ENCODE data around the gene SYNE1.
"Not testable (repeated sequence)": the region's sequence is repeated elsewhere in the genome, so short reads cannot be mapped to it uniquely, and the experiment has no call there.

SYNE1 gene

DNA sequence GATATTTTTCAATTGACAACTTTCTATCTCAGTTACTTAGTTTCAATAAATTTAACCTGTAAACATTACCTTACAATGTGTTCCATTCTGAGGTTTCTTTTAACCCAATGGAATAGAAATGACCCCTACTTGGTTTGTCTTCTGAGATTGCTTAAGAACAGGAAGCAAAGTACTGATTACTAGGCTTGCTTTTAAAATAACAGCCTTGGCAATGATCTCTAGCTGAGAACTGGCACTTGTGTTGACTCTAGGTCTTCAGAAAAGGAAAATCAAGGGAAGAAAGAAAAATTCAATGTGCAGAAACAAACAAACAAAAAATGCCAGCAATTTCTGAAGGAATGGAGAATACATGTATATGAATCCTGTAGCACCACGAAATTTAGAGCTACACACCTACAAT is 66.1 kb downstream of the SYNE1 start:
- DNase-seq (ENCODE audit: low read depth in 2 of 2): no peak

DNA sequence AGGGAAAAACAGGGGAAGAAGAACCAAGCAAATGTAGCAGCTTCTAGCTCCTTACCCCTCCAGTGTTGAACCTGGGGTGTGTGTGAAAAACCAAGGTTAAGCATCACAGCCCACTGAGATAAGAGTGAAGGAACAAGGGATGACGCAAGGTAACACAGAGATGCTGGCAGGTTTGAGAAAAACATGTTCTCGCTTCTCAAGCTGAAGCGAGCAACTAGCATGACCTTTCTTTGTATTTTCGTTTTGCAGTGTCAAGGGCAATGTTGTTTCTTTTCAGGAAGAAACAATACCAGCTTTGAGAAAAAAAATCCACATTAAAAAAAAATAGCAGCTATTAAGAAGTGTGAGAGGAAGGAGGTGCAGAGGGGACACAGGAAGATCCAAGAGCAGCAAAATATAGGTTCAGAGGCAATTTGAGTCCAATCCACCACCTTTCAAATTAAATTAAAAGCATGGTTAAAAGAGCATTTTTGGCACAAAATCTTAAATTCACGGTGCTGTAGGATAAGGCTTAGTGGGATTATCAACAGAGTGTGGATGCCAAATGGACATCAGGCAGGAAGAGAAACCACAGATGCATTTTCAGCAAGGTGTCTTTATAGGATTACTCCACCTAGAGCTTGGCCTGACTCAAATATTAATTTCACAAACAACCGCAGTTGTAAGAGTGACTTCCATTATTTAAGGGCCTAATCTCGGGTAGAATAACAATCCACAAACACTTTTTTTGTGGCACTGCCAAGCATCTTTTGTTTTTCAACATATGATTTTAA is 70.9 kb downstream of the SYNE1 start:
- no peak for DNase-seq (ENCODE audit: low read depth in 2 of 2)

DNA sequence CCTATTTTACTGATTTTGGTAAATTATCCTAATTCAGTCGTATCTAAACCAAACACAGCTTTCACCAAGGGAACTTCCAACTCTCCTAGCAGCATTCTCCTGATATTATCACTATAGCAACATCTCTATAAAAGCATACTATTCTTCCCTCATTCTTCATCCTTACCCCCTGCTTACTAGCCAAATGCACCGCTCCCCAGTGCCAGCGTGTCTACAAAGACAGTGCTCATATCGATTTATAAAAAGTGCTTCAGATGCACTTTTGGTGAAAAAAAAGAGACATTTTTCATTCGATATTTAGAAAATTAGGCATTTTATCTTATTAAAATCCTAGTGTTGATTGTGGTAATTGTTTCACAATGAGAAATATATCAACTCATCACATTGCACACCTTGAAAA is 74.0 kb downstream of the SYNE1 start:
- no peak for DNase-seq (ENCODE audit: low read depth in 2 of 2)

DNA sequence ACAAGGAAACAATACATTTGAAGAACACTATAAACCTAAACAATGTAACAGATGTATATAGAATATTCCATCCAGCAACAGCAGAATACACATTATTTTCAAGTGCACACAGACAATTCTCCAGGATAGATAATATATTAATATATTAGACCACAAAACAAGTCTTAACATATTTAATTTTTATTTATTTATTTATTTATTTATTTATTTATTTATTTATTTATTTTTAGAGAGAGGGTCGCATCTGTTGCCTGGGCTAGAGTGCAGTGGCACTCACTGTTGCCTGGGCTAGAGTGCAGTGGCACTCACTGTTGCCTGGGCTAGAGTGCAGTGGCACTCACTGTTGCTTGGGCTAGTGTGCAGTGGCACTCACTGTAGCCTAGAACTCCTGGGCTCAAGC is 78.4 kb downstream of the SYNE1 start:
- DNase-seq (ENCODE audit: low read depth in 2 of 2): not testable (repeated sequence)

DNA sequence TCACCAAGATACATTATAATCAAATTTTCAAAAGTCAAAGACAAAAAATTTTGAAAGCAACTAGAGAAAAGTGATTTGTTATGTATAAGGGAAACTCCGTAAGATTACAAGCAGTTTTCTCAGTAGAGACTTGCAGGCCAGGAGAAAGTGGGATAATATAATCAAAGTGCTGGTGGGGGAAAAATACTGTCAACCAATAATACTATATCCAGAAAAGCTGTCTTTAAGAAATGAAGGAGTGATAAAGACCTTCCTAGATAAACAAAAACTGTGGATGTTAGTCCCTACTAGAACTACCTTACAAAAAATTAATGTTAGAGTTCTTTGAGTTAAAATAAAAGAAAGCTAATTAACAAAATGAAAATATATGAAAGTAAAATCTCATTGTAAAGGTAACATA is 79.7 kb downstream of the SYNE1 start:
- DNase-seq (ENCODE audit: low read depth in 2 of 2): no peak

DNA sequence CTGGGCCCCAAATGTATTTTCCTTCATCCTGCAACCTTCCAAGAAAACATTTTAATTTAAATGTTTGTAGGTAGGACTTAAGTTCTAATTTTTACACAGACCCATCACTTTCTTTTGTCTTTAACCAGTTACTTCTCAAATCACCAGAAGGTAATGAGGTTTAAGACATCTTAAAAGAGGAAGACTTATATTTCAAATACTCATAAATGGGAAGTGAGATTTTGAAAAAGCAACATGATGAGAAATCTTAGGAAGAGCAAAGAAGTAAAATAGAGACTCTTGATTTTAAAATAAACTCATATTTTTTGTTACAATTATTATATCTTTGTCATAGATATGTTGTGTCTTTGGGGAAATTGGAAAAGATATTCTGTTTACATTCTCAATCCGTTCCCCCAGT is 82.3 kb downstream of the SYNE1 start:
- no peak for DNase-seq (ENCODE audit: low read depth in 2 of 2)

DNA sequence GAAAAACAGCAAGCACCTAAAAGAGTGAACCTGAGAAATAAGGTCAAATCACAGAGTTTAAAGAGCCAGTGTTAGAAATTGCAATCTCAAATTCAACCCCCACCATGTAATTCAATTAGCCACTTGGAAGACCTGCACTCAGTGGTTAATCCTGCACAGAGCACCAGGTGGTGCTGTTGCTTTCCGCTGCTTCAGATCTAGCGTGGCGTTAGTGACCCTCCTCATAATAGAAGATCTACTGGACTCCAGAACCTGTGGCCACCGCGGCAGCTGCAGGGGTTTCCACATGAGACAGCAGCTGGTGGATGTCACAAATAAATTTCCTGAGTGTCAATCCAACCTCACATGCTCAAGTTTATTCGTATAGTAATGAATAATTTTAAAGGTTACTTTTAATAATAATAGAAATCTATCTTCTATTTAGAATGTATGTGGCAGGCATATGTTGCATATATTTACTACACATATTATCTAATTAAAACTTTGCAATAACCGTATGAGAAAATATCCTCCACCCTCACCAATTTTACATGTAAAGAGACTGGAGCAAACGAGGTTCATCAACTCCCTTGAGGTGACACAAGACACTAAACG is 84.4 kb downstream of the SYNE1 start:
- peak in 1 of 2 donors; percentile 15 for DNase-seq (ENCODE audit: low read depth in 2 of 2)

DNA sequence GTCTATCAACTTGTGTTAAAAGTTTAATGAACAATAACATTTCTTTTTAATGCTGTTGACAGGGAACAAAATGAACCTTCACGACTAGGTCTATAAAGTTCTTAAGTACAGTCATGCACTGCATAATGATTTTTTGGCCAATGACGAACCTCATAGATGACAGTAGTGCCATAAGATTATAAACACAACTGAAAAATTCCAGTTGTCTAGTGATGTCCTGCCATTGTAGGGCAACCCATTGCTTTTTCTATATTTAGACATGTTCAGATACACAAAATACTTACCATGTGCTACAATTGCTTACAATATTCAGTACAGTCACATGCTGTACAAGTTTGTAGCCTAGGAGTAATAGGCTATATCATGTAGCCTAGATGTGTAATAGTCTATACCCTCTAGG is 93.6 kb downstream of the SYNE1 start:
- DNase-seq (ENCODE audit: low read depth in 2 of 2): no peak

DNA sequence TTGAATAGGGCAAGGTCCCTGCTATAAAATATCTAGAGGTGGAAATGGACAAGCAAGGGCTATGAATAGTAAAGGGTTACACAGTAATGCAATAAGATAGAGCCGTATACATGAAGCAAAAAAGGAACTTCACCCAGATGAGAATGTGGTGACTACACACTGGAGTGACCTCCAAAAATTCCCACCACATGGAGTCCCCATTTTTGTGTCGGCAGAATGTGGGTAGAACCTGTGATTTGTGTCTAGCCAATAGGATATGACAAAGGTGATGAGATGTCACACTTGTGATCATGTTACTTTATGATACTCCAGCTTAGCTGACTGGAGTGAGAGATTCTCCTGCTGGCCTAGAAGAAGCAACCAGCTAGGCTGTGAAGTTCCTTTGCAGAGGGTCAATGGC is 96.8 kb downstream of the SYNE1 start:
- DNase-seq (ENCODE audit: low read depth in 2 of 2): no peak

DNA sequence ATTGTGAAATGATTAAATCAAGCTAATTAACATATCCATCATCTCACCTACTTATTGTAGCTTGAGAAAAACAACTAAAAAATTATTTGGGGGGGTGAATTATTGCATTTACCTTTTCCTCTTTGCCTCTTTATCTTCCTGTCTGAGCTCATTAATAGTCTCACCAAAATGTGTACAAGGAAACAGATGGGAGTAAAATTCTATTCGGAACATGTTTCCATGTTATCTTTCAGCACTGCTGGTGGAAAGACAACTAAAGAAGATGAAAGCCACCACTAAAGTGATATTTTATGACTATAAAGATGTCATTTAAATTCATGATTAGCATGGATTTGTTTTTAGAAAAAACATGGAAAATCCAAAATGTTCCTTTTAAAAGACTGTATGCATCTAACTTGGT is 102.6 kb downstream of the SYNE1 start:
- no peak for DNase-seq (ENCODE audit: low read depth in 2 of 2)

DNA sequence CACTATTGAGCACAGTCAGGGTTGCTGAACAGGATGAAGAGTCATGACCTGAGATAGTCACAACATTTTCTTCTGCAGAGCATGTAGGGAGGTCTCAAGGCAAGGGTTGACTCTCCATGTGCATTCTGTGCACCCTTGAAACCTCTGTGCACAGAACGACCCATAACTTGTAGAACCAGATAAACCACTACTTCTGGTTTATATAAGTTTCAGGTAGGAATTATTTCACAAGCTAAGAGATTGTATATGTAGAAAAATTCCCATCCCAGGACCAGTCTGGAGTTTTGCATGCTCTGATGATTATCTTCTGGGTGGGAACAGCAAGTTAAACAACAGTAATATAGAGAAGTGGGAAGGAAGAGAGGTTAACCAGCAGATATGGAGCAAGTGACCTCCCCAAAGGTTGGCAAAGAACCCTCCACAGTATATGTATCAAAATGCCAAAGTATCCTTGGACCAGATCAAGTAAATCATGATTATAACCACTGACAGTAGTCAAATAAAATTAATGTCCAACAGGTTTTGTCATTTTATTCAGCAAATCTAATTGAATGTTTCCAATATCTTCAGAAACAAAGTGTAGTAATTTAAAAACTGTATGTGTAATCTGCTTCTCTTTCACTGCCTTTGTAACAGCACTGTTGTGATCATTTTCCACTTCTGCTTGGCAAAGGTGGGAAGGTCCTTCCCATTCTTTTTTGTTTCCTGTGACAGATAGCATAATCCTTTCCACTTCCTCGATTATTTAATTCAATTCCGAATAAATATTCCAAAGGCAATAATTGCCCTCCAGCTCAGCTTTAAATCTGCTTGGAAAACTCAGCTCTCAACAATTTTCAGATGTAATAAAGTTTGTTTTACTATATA is 104.4 kb downstream of the SYNE1 start:
- no peak for DNase-seq (ENCODE audit: low read depth in 2 of 2)

DNA sequence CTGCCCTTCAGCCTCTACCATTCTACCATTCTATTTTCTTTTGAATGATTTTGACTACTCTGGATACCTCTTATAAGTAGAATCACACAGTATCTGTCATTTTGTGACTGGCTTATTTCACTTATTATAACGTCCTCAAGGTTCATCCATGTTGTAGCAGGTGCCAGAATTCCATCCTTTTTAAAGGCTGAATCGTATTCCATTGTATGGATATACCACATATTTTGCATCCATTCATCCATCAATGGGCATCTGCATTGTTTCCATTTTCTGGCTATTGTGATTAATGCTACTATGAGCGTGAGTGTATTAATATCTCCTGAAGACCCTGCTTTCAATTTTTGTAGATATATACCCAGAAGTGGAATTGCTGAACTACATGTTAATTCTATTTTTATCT is 105.5 kb downstream of the SYNE1 start:
- no peak for DNase-seq (ENCODE audit: low read depth in 2 of 2)

DNA sequence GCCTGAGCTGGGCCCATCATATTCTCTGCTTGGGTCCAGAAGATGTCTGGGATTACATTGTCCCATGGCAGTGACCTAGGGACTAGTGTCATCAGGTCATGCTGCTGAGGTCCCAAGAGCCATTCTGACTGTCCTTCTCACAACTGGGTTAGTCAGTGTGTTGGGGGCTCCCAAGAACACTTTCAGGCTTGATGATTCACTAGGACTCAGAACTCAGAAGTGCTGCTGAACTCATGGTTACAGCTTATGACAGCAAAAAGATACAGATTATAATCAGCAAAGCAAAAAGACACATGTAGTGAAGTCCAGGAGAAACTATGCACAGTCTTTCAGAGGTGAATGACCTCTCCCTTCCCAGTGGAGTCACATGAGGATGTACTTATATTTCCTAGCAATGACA is 107.8 kb downstream of the SYNE1 start:
- no peak for DNase-seq (ENCODE audit: low read depth in 2 of 2)

DNA sequence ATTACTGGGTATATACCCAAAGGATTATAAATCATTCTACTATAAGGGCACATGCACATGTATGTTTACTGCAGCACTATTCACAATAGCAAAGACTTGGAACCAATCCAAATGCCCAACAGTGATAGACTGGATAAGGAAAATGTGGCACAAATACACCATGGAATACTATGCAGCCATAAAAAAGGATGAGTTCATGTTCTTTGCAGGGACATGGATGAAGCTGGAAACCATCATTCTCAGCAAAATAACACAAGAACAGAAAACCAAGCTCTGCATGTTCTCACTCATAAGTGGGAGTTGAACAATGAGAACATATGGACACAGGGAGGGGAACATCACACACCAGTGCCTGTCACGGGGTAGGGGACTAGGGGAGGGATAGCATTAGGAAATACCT is 123.0 kb downstream of the SYNE1 start:
- not testable (repeated sequence) for DNase-seq (ENCODE audit: low read depth in 2 of 2)

DNA sequence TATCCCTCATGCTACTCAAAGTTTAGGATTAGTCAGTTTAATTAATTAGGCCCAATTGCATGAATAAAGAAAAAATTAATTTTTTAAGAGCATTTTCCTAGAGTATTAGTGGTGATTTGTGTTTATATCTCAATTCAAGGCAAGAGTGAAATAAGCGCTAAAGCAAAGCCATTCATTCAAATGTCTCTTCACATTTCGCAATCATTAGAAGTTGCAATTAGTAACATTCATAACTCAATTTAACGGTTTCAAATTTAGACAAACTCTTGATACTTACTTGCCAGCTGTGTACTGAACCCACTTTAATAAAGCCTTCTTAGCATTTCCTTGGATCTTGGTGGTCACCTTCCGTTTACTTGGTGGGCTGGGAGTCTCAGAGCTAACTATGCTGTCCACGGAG is 127.2 kb downstream of the SYNE1 start:
- DNase-seq (ENCODE audit: low read depth in 2 of 2): no peak

DNA sequence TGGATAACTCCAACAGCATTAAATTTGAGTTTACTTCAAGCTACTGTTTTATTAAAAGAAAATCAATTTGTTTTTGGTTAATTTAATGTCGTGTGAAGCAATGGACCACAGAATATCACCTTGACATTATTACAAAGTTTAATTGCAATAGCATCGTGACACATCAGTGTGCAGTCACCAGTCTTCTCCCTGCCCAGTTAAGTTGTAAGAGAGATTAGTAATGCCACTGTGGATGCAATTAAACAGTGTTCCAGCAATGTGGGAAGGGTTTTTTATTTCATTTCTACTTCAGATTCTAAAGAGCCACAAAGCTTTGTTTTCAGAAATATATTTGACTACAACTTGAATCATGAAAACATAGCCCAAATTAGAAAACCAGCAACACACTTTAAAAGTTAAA is 128.7 kb downstream of the SYNE1 start:
- DNase-seq (ENCODE audit: low read depth in 2 of 2): no peak

DNA sequence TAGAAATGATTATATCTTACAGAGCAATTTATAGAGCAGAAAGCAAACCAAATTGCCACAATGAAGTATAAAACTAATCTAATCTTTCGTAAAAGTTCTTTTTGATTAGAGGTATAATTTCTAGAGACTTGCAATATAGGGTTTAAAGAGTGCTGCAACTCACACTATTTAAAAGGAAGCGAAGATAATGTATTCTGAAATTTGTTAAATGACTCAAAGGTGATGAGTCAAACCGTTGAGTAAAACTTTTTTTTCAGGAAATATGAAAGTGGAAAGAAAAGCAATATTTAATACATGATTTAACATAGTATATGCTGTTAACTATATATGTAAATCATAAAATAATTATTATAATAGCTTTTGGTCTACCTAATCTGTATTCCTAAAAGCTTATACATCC is 133.6 kb downstream of the SYNE1 start:
- DNase-seq (ENCODE audit: low read depth in 2 of 2): no peak

DNA sequence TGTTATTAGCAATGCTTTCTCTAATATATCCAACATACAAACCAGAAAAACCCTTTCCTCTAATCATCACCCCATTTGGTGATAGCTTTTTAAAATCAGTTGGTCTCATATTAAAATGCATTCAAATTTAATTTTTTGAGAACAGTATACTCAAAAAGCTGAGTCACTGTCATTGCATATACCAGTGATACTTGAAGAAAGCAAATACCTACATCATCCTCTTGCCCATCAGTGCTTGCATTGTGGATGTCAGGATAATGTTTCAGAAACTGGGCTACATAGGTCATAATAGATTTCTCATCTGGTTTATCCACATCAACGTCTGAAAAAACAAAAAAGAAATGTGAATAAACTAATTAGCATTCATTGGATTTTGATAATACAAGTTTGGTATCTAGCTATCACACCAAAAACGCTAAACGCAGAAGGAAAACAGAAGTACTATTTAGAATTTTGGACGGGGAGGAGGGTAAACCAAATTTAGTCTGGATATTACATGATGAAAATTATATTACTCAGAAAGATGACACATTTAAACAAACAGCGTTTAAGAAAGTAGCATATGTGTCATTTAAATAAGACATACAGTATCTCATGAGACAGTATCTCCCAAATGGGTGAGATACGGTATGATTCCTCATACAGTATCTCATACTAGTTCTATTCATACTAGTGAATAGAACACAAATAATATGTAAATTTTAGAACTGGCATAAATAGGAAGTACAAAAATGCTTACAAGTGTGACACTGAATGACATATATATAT is 134.6 kb downstream of the SYNE1 start:
- no peak for DNase-seq (ENCODE audit: low read depth in 2 of 2)

DNA sequence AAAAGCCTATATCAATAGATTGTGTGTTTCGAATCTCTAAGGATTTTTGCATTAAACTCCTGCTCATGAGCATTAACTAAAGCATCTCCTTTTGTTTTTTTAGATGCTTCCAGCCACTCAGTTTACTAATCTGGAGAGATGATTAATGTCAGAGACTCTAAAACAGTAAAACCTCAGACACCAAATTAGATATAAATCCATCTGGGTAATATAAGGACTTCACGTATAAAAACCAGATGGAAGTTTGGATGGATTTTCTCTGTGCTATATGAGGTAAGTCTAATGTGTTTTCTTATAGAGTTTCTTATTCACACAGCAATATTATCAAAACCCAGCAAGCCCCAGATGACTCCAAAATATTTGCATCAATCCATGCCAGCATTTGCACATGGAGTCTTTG is 137.2 kb downstream of the SYNE1 start:
- DNase-seq (ENCODE audit: low read depth in 2 of 2): no peak

DNA sequence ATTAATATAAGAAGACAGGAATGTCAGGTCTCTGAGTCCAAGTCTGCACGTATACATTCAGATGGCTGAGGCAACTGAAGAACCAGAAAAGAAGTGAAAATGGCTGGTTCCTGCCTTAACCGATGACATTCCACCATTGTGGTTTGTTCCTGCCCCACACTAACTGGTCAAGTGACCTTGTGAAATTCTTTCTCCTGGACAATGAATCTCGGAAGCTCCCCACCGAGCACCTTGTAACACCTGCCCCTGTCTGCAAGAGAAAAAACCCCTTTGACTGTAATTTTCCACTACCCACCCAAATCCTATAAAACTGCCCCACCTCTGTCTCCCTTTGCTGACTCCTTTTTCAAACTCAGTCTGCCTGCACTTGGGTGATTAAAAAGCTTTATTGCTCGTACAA is 140.4 kb downstream of the SYNE1 start:
- no peak for DNase-seq (ENCODE audit: low read depth in 2 of 2)

DNA sequence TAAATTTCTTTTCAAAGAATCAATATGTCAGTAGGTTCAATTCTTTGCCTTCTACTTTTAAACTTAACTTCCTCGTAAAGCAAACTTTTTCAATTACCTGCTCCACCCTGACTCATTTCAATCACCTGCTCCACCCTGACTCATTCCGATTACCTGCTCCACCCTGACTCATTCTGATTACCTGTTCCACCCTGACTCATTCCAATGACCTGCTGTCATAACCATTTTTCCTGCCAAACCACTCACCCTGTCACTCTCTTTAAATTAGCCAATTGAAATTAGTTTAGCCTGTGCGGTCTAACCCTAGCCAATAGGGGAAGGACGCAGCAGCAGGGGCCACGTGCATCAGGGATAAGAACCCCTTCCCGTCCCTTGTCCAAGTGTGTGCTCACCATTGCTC is 141.7 kb downstream of the SYNE1 start:
- DNase-seq (ENCODE audit: low read depth in 2 of 2): not testable (repeated sequence)

DNA sequence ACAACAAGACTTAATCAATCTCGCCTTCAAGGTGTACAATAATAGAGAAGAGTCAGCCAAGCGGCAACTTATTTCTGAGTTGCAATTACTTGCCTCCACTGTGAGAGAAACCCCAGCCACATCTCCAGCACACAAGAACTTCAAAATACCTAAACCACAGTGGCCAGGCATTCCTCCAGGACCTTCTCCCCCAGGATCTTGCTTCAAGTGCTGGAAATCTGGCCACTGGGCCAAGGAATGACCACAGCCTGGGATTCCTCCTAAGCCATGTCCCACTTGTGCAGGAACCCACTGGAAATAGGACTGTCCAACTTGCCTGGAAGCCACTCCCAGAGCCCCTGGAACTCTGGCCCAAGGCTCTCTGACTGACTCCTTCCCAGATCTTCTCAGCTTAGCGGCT is 144.9 kb downstream of the SYNE1 start:
- DNase-seq (ENCODE audit: low read depth in 2 of 2): not testable (repeated sequence)

Data from stimulated activated CD4-positive, alpha-beta T cell treated with anti-CD3 and anti-CD28 coated beads, Interleukin-4, amount 100 ng/mL, for 48 hours (primary cell).